ENCODE data around the gene ARID4B. TPM values are rescaled to one million over a fixed set of nuclear protein-coding genes. Genes with fewer than 3 reads are reported as not detected.

ARID4B gene
- total RNA-seq (10 to 100 TPM; 29.0 to 39.2 TPM), polyA plus RNA-seq (ENCODE audit: insufficient read length in 6 of 6) (10 to 100 TPM; 45.8 to 57.9 (median 52.4) TPM)
- long read RNA-seq, donor 1, full-length matches to known transcripts, result 6 of 157 reads
- long read RNA-seq, donor 1, partial matches to known transcripts, result 122 of 157 reads
- long read RNA-seq, donor 1, other reads (novel, unspliced or antisense), result 29 of 157 reads
- long read RNA-seq, donor 2, partial matches to known transcripts, result 22 of 26 reads
- long read RNA-seq, donor 2, other reads (novel, unspliced or antisense), result 0 of 26 reads
- long read RNA-seq, donor 3, full-length matches to known transcripts, result 1 of 10 reads
- long read RNA-seq, donor 3, partial matches to known transcripts, result 9 of 10 reads
- long read RNA-seq, donor 3, other reads (novel, unspliced or antisense), result 0 of 10 reads
- long read RNA-seq, donor 4, partial matches to known transcripts, result 26 of 31 reads
- long read RNA-seq, donor 4, other reads (novel, unspliced or antisense), result 3 of 31 reads
- long read RNA-seq, donor 5, partial matches to known transcripts, result 18 of 20 reads
- long read RNA-seq, donor 5, other reads (novel, unspliced or antisense), result 0 of 20 reads
- long read RNA-seq, donor 6, partial matches to known transcripts, result 0 of 4 reads
- long read RNA-seq, donor 6, other reads (novel, unspliced or antisense), result 0 of 4 reads
- long read RNA-seq, donor 7, partial matches to known transcripts, result 38 of 40 reads
- long read RNA-seq, donor 7, other reads (novel, unspliced or antisense), result 0 of 40 reads
- long read RNA-seq, donor 8, partial matches to known transcripts, result 35 of 36 reads
- long read RNA-seq, donor 8, other reads (novel, unspliced or antisense), result 0 of 36 reads
- long read RNA-seq, donor 9, result 0 reads
- long read RNA-seq, donor 10, transcript ARID4B-208 (11 exons, 2,315 nt), result major isoform, 5 of 37 reads
- long read RNA-seq, donor 10, partial matches to known transcripts, result 28 of 37 reads
- long read RNA-seq, donor 10, other reads (novel, unspliced or antisense), result 4 of 37 reads
- long read RNA-seq, donor 11, partial matches to known transcripts, result 30 of 32 reads
- long read RNA-seq, donor 11, other reads (novel, unspliced or antisense), result 0 of 32 reads
- long read RNA-seq, donor 12, full-length matches to known transcripts, result 3 of 18 reads
- long read RNA-seq, donor 12, partial matches to known transcripts, result 15 of 18 reads
- long read RNA-seq, donor 12, other reads (novel, unspliced or antisense), result 0 of 18 reads

GRCh38 chr1:235327559-235328270, at the start of gene ARID4B:
TSS of gene ARID4B (minus strand) at chr1:235328179. CDS start at chr1:235326919, 1,260 bp downstream.
- H3K4me3 ChIP-seq, result peak within 1 kb of the TSS; percentile 85 to 99
- H3K27me3 ChIP-seq, result no peaks in the 10 kb centered on the region
- H3K4me1 ChIP-seq, result peaks cover 33 to 69% of the 10 kb centered on the region in 2 donors
- peak; percentile 24 for ATAC-seq
- no peaks in the 10 kb centered on the region for H3K9me3 ChIP-seq
- DNase-seq, result peak in 2 of 4 donors; percentile 87 to 92
- H3K27ac ChIP-seq, result peak within 1 kb of the TSS; percentile 96 to 97
- intact Hi-C loops (cut with DNase I), result no loop called here
- TF ChIP-seq, protein P1, sequence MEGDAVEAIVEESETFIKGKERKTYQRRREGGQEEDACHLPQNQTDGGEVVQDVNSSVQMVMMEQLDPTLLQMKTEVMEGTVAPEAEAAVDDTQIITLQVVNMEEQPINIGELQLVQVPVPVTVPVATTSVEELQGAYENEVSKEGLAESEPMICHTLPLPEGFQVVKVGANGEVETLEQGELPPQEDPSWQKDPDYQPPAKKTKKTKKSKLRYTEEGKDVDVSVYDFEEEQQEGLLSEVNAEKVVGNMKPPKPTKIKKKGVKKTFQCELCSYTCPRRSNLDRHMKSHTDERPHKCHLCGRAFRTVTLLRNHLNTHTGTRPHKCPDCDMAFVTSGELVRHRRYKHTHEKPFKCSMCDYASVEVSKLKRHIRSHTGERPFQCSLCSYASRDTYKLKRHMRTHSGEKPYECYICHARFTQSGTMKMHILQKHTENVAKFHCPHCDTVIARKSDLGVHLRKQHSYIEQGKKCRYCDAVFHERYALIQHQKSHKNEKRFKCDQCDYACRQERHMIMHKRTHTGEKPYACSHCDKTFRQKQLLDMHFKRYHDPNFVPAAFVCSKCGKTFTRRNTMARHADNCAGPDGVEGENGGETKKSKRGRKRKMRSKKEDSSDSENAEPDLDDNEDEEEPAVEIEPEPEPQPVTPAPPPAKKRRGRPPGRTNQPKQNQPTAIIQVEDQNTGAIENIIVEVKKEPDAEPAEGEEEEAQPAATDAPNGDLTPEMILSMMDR (IDR thresholded peaks at IDR 0.05), result no peak
- no peaks in the 10 kb centered on the region for H3K36me3 ChIP-seq

DNA sequence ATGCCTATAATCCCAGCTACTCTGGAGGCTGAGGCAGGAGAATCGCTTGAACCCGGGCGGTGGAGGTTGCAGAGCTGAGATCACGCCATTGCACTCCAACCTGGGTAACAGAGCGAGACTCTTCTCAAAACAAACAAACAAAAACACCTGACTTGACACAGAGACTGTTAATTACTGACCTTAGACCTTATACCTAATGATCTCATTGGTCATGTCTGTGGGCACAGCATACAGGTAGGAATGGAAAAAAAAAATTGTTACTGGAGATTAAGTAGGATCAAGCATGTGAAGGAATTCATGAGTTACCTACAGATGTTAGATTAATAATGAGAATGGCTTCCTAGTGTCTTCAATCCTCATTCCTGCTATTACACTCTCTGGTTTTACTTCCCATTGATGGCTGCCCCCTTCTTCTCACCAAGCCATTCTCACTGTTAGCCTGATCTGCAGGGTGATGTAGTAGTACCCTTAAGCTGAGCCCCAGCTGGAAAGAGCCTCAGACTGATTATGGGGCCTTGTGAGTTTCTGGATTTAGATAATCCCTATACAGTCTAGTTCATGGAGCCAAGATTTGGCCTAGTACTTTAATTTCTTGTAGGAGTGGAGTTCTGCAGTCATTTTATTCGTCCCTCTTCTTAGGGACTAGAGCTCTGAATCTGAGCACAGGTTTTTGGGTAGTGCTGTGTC, 48.1 kb upstream of the ARID4B start:
- no peak for DNase-seq
- Histone ChIP-seq H3K4me1 (no peaks in the 10 kb centered on the region), H3K4me3 (no peak overlapping the region), H3K27ac (no peak overlapping the region), H3K36me3 (peaks cover 0 to 19% of the 10 kb centered on the region in 2 donors), H3K27me3 (no peaks in the 10 kb centered on the region), H3K9me3 (no peaks in the 10 kb centered on the region)
- no peak for ATAC-seq
- intact Hi-C loops (cut with DNase I), result no loop called here
- TF ChIP-seq, protein P1 (IDR thresholded peaks at IDR 0.05), result no peak

- TF ChIP-seq, protein P1 (IDR thresholded peaks at IDR 0.05), result no peak
- intact Hi-C loops (cut with DNase I), result no loop called here
- no peak overlapping the region for H3K4me3 ChIP-seq
Observed at GRCh38 chr1:235369802-235370201, 41.8 kb upstream of the ARID4B start.

GRCh38 chr1:235368428-235368827, 40.4 kb upstream of the ARID4B start:
- Histone ChIP-seq H3K9me3 (no peaks in the 10 kb centered on the region), H3K27me3 (no peaks in the 10 kb centered on the region), H3K4me1 (peaks cover 0 to 24% of the 10 kb centered on the region in 2 donors), H3K4me3 (peak overlapping the region; percentile 53 to 54), H3K36me3 (peaks cover 0 to 6% of the 10 kb centered on the region in 2 donors), H3K27ac (peak overlapping the region; percentile 71 to 78)
- DNase-seq (no peak), ATAC-seq (no peak)
- TF ChIP-seq, protein P1 (IDR thresholded peaks at IDR 0.05), result no peak
- intact Hi-C loops (cut with DNase I), result no loop called here

More at GRCh38 chr1:235369802-235370201, 41.8 kb upstream of the ARID4B start:
- H3K4me1 ChIP-seq, result peaks cover 0 to 24% of the 10 kb centered on the region in 2 donors
- H3K27ac ChIP-seq, result no peak overlapping the region
- H3K36me3 ChIP-seq, result peaks cover 0 to 6% of the 10 kb centered on the region in 2 donors
- H3K27me3 ChIP-seq, result no peaks in the 10 kb centered on the region
- no peaks in the 10 kb centered on the region for H3K9me3 ChIP-seq
- DNase-seq (no peak), ATAC-seq (no peak)

Data from left lung (tissue), 14 donors.